Endodermal cell (in vitro differentiated cells): ENCODE measurements around the gene PSD. TPM values are rescaled to one million over a fixed set of nuclear protein-coding genes. Genes with fewer than 3 reads are reported as not detected.

ENCODE experiments used
- DNase-seq: peaks from one replicate; pipeline ENCODE4 v3.0.0-alpha.2; 2017
- H3K27ac ChIP-seq: 2 replicates; pipeline ENCODE4 v1.5.1; 2013; ENCODE audit warnings: mild to moderate bottlenecking, low read depth, low read length, moderate library complexity
- H3K27me3 ChIP-seq: 2 replicates; pipeline ENCODE4 v1.6.1; 2013; ENCODE audit warnings: mild to moderate bottlenecking, low read length, moderate library complexity; ENCODE audit not compliant: insufficient read depth, control insufficient read depth, poor library complexity, severe bottlenecking
- H3K36me3 ChIP-seq: 2 replicates; pipeline ENCODE4 v1.7.0; 2013; ENCODE audit warnings: mild to moderate bottlenecking, low read length, moderate library complexity; ENCODE audit not compliant: control insufficient read depth, insufficient read depth
- H3K4me1 ChIP-seq: one replicate; pipeline ENCODE4 v1.7.0; 2013; ENCODE audit warnings: low read length; ENCODE audit not compliant: control insufficient read depth, insufficient read depth
- H3K4me3 ChIP-seq: 2 replicates; pipeline ENCODE4 v1.5.1; 2013; ENCODE audit warnings: mild to moderate bottlenecking, low read length, moderate library complexity
- H3K9ac ChIP-seq: 2 replicates; pipeline ENCODE4 v1.6.1; 2013; ENCODE audit warnings: mild to moderate bottlenecking, low read length, moderate library complexity; ENCODE audit not compliant: poor library complexity, severe bottlenecking; ENCODE audit errors: extremely low read depth
- H3K9me3 ChIP-seq: 2 replicates; pipeline ENCODE4 v1.6.1; 2013; ENCODE audit warnings: mild to moderate bottlenecking, low read length, moderate library complexity; ENCODE audit not compliant: control insufficient read depth
- H3K27ac Mint-ChIP-seq: 2 replicates; pipeline ENCODE4 v1.8.0; 2020; ENCODE audit warnings: mixed read lengths
- H3K27me3 Mint-ChIP-seq: 2 replicates; pipeline ENCODE4 v1.8.0; 2021; ENCODE audit warnings: mild to moderate bottlenecking, mixed read lengths; ENCODE audit not compliant: insufficient read depth
- H3K36me3 Mint-ChIP-seq: 2 replicates; pipeline ENCODE4 v1.8.0; 2020; ENCODE audit warnings: low read depth, mixed read lengths
- H3K4me1 Mint-ChIP-seq: 2 replicates; pipeline ENCODE4 v1.8.0; 2020; ENCODE audit warnings: mixed read lengths
- H3K4me3 Mint-ChIP-seq: 2 replicates; pipeline ENCODE4 v1.8.0; 2020; ENCODE audit warnings: mild to moderate bottlenecking, moderate library complexity, mixed read lengths
- H3K9me3 Mint-ChIP-seq: 2 replicates; pipeline ENCODE4 v1.8.0; 2020; ENCODE audit warnings: mild to moderate bottlenecking, mixed read lengths
- WGBS, 2 experiments: methylation state at CpG; one replicate each; pipeline versions ENCODE4 v1.1.5 to v1.1.7; 2013; ENCODE audit warnings: missing lambda C conversion rate in 2 of 2, mixed read lengths in 1 of 2; ENCODE audit not compliant: insufficient coverage in 1 of 2, insufficient read length in 1 of 2; 5-methylcytosine and 5-hydroxymethylcytosine counted together
- total RNA-seq, 2 donors: library from RNA; stranded (reverse); fragmentation: NEBNext Ultra II Directional in 1 of 2; extraction: Animal tissue kit (Norgen Biotek cat#: 25700) in 1 of 2; gene quantifications; 2 replicates in 1 of 2; 3 replicates in 1 of 2; pipeline ENCODE4 v1.2.1, GENCODE V29; 2021
- TF ChIP-seq, protein P1 (sequence below): fragments of 200-600 bp; sonication (generic); conservative IDR thresholded peaks from 2 replicates; pipeline ENCODE4 v1.5.0; 2021; ENCODE audit warnings: antibody characterized with exemption, mild to moderate bottlenecking

PSD gene
- total RNA-seq, 2 donors from 2014 or later, result 2.8 to 8.3 TPM

DNA sequence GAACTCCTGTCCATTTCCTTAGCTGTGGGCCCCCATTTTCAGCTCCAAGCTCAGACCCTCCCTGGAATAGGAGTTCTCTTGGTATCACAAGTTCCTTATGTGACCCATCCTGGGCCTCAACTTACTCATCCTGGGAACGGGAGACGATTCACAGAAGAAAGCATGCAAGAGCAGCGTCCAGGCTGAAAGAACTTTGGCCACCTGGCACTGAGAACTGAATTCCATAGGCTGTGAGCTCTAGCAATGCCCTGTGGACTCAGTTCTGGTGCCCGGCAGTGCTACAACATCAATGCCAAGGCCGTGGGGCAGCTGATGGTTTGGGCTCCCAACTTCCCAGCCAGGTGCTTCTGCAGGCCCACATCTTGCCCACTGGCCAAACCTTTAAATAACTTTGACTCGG is 17.7 kb upstream of the PSD start:
- H3K9ac ChIP-seq, result no peak overlapping the region
- no peak overlapping the region for H3K4me3 ChIP-seq
- Mint-ChIP-seq H3K4me1 (peaks cover 16% of the 10 kb centered on the region), H3K9me3 (no peaks in the 10 kb centered on the region), H3K27me3 (peaks cover 57% of the 10 kb centered on the region), H3K4me3 (peak overlapping the region; percentile 38), H3K36me3 (peaks cover 2% of the 10 kb centered on the region), H3K27ac (no peak overlapping the region)
- no peak for DNase-seq
- no peak overlapping the region for H3K27ac ChIP-seq
- WGBS, 2 experiments, result 91 to 92% methylated on average over 6 of the region's 6 CpGs
- no peaks in the 10 kb centered on the region for H3K9me3 ChIP-seq
- H3K36me3 ChIP-seq, result no peaks in the 10 kb centered on the region
- peaks cover 9% of the 10 kb centered on the region for H3K4me1 ChIP-seq
- TF ChIP-seq, protein P1, sequence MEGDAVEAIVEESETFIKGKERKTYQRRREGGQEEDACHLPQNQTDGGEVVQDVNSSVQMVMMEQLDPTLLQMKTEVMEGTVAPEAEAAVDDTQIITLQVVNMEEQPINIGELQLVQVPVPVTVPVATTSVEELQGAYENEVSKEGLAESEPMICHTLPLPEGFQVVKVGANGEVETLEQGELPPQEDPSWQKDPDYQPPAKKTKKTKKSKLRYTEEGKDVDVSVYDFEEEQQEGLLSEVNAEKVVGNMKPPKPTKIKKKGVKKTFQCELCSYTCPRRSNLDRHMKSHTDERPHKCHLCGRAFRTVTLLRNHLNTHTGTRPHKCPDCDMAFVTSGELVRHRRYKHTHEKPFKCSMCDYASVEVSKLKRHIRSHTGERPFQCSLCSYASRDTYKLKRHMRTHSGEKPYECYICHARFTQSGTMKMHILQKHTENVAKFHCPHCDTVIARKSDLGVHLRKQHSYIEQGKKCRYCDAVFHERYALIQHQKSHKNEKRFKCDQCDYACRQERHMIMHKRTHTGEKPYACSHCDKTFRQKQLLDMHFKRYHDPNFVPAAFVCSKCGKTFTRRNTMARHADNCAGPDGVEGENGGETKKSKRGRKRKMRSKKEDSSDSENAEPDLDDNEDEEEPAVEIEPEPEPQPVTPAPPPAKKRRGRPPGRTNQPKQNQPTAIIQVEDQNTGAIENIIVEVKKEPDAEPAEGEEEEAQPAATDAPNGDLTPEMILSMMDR, result no peak
- peaks cover 32% of the 10 kb centered on the region for H3K27me3 ChIP-seq

DNA sequence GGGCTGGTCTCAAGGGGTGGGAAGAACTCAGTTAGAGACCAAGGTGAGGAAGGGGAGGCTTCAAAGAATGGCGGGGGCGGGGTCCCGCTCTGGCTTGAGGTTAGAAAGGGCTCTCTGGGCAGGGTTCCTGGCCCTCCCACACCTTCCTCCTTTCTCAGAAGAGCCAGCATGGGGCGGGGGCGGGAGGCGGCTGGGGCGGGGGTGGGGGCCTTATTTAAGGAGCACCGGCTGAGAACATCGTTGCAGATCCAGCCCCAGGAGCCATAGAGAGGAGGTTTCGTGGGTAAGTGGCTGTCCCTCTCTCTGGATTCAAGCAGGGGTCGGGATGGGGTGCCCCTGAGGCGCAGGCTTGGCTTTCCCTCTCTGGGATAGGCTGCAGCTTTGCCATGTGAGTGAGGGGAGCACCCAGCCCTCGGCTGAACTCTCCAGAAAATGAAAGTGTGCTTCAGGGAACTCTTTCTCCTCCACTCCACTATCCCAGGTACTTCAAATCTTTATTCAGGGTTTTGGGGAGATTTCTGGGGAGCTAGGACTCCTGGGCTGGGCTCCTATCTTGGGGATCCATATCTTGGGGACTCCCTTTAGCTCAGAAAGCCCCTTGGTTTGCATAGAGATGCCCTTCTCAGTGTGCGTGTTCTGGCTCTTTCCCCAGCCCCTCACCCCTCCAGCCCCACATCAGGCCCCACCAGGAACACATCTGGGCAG is 17.1 kb upstream of the PSD start:
- no peak overlapping the region for H3K9ac ChIP-seq
- Mint-ChIP-seq H3K36me3 (peaks cover 2% of the 10 kb centered on the region), H3K9me3 (no peaks in the 10 kb centered on the region), H3K4me3 (peak overlapping the region; percentile 38), H3K27me3 (peaks cover 55% of the 10 kb centered on the region), H3K4me1 (peaks cover 16% of the 10 kb centered on the region), H3K27ac (peak overlapping the region; percentile 58)
- peaks cover 1% of the 10 kb centered on the region for H3K36me3 ChIP-seq
- H3K4me3 ChIP-seq, result no peak overlapping the region
- no peaks in the 10 kb centered on the region for H3K9me3 ChIP-seq
- peak; percentile 81 for DNase-seq
- no peak overlapping the region for H3K27ac ChIP-seq
- WGBS, 2 experiments, result 10 to 20% methylated on average over 3 to 10 of the region's 14 CpGs
- TF ChIP-seq, protein P1, result no peak
- H3K27me3 ChIP-seq, result peaks cover 32% of the 10 kb centered on the region
- H3K4me1 ChIP-seq, result peaks cover 9% of the 10 kb centered on the region

DNA sequence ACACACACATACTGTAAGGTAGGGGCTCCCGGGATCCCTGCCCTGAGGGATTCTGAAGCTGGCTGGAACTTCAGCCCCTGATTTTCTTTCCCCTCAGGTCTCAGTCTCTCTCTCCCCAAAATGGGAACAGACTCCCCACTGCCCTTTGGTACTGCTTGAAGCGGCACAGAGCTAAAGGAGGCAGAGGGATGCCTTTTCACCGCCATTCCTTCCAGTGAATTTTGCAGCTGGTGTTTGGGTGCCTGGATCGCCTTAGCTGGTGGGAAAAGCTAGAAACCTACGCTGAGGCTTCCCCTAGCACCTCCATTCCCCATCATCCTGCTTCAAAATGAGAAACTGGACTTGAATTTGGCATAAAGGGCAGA is 16.5 kb upstream of the PSD start:
- Histone ChIP-seq H3K9me3 (no peaks in the 10 kb centered on the region), H3K36me3 (peaks cover 4% of the 10 kb centered on the region), H3K9ac (no peak overlapping the region), H3K27me3 (peaks cover 32% of the 10 kb centered on the region), H3K27ac (no peak overlapping the region), H3K4me3 (no peak overlapping the region), H3K4me1 (peaks cover 9% of the 10 kb centered on the region)
- H3K4me1 Mint-ChIP-seq, result peaks cover 16% of the 10 kb centered on the region
- TF ChIP-seq, protein P1, result no peak
- 29 to 48% methylated on average over 3 to 5 of the region's 5 CpGs for WGBS, 2 experiments
- peak overlapping the region; percentile 38 for H3K4me3 Mint-ChIP-seq
- no peak for DNase-seq
- peaks cover 2% of the 10 kb centered on the region for H3K36me3 Mint-ChIP-seq
- H3K27ac Mint-ChIP-seq, result peak overlapping the region; percentile 58
- H3K27me3 Mint-ChIP-seq, result peaks cover 54% of the 10 kb centered on the region
- H3K9me3 Mint-ChIP-seq, result no peaks in the 10 kb centered on the region
